Fibroblast of the aortic adventitia (primary cell): ENCODE data around the gene SRL. TPM values are rescaled to one million over a fixed set of nuclear protein-coding genes. Genes with fewer than 3 reads are reported as not detected.

ENCODE experiments used
- DNase-seq: peaks from one replicate; pipeline ENCODE4 v3.0.0-alpha.2; 2010; ENCODE audit warnings: low read depth
- H3K4me3 ChIP-seq: 2 replicates; pipeline ENCODE4 v1.5.1; 2011; ENCODE audit warnings: low read depth, mild to moderate bottlenecking, control low read depth, low read length, moderate library complexity
- CTCF ChIP-seq: IDR thresholded peaks from 2 replicates; pipeline ENCODE4 v1.5.1; 2011; ENCODE audit warnings: mild to moderate bottlenecking, low read length, control low read depth, inconsistent platforms; ENCODE audit not compliant: insufficient read depth
- total RNA-seq: library from RNA; depleted of rRNA; stranded (reverse); fragments of >200 nt; gene quantifications from 2 replicates; pipeline ENCODE4 v1.2.3, GENCODE V29; 2012; ENCODE audit warnings: low replicate concordance

SRL gene
- total RNA-seq, 1 donor, result 0.09 TPM

GRCh38 chr16:4141604-4142003 lies 100.3 kb downstream of the SRL start:
- H3K4me3 ChIP-seq, result no peak overlapping the region
- no peak for DNase-seq
- no peak for TF ChIP-seq CTCF

GRCh38 chr16:4140652-4141051 lies 101.2 kb downstream of the SRL start:
- no peak for TF ChIP-seq CTCF
- DNase-seq, result peak; percentile 68
- no peak overlapping the region for H3K4me3 ChIP-seq

- DNase-seq, result no peak
- TF ChIP-seq CTCF, result no peak
- no peak overlapping the region for H3K4me3 ChIP-seq
Observed at GRCh38 chr16:4139968-4140367, 101.9 kb downstream of the SRL start.

Other genes starting within 250 kb of the SRL start
- gene ADCY9, start 125.6 kb downstream of the SRL start, total RNA-seq, result 11.2 and 23.6 TPM in 2 replicates
- gene TFAP4, start 30.9 kb upstream of the SRL start, total RNA-seq, result 5.5 and 10.6 TPM in 2 replicates
- 3.3 and 6.6 TPM in 2 replicates for gene GLIS2, start 74.0 kb upstream of the SRL start, total RNA-seq
- gene PAM16, start 109.2 kb upstream of the SRL start, total RNA-seq, result 5.0 and 20.2 TPM in 2 replicates
- gene VASN, start 129.8 kb upstream of the SRL start, total RNA-seq, result 130 and 136 TPM in 2 replicates
- gene CORO7, start 174.5 kb upstream of the SRL start, total RNA-seq, result 16.7 and 26.7 TPM in 2 replicates
- gene DNAJA3, start 183.8 kb upstream of the SRL start, total RNA-seq, result 33.3 and 44.0 TPM in 2 replicates
- 43.4 and 80.7 TPM in 2 replicates for gene NMRAL1, start 232.5 kb upstream of the SRL start, total RNA-seq
- gene HMOX2, start 234.3 kb upstream of the SRL start, total RNA-seq, result 24.8 and 30.5 TPM in 2 replicates